ENCODE measurements around the gene PDSS2. TPM values are rescaled to one million over a fixed set of nuclear protein-coding genes. Genes with fewer than 3 reads are reported as not detected.

Gene PDSS2
- total RNA-seq, 2 experiments from 2014 or later, result 12.8 to 15.4 TPM

DNA sequence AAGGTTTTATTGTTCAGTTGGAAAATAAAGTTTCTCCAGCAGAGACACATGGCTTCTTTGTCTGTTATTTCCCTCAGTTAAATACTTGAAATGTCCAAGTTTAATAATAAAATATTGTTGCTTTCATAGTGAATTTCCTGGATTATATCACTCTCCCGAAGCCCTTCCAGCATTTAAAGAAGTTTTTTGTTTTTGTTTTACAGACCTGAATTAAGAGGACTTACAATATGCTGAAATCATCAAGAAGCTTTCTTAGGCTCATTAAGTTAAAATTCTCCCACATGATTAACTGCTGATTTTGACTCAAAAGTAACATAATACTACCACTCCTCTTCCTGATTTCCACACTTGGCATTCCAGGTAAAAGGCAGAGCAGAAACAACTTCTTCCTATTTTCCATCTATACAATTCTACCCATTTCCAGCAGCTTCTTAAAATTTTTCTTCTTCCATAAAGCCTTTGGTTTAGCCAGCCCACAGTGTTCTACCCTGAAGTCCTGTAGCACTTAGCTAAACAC lies 35.8 kb downstream of the PDSS2 start:
- no peak overlapping the region for H3K4me3 Mint-ChIP-seq
- ATAC-seq (ENCODE audit: low read depth) (no peak), DNase-seq (no peak)
- peaks cover 18% of the 10 kb centered on the region for H3K36me3 Mint-ChIP-seq
- H3K27me3 Mint-ChIP-seq, result no peaks in the 10 kb centered on the region
- H3K4me1 Mint-ChIP-seq, result no peaks in the 10 kb centered on the region
- no peak overlapping the region for H3K27ac Mint-ChIP-seq
- H3K9me3 Mint-ChIP-seq, result peaks cover 12% of the 10 kb centered on the region
- POLR2A ChIA-PET, result no interaction called here

DNA sequence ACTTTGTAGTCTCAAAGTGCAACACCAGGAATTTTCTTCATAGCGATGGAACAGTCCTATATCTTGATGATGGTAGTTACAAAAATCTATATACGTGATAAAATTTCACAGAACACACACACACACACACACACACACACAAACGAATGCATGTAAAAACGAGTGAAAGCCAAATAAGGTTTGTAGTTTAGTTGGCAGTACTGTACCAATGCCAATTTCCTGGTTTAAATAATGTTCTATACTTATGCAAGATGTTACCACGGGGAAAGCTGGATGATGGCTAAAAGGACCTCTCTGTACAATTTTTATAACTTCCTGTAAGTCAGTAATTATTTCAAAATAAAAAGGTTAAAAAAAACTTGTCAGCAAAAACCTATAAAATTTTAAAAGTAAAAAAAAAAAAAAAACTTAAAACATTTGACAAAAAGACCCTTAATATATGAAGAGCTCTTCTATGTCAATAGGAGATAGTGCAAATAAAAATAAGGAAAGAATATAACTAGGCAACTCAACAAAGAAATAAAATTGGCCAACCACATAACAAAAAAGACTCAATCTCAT lies 37.6 kb downstream of the PDSS2 start:
- H3K4me1 Mint-ChIP-seq, result peaks cover 2% of the 10 kb centered on the region
- ATAC-seq (ENCODE audit: low read depth), result no peak
- H3K9me3 Mint-ChIP-seq, result peaks cover 7% of the 10 kb centered on the region
- POLR2A ChIA-PET, result interaction anchor here (0.6 kb wide), 1 partner anchor 1122 kb away, joined by 3 read pairs; no protein-coding TSS in a partner anchor
- H3K27ac Mint-ChIP-seq, result no peak overlapping the region
- no peak overlapping the region for H3K4me3 Mint-ChIP-seq
- H3K36me3 Mint-ChIP-seq, result peaks cover 15% of the 10 kb centered on the region
- no peak for DNase-seq
- H3K27me3 Mint-ChIP-seq, result no peaks in the 10 kb centered on the region

DNA sequence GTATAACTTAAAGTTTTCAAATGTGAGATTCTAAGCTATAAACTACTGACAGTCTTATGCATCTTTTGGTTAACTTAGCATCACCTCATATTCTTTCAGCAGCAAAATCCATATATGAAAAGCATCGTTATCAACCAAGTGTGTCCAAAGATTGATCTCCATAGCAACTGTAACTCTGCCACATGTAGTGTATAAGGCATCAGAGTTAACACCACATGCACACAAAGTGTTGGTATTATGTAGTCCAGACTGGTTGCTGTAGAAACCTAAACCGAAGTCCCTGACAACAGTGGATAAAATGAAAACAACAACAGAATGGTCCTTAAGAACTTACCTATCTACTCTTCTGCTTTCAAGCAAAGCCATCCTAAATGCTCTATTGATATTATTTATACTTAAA lies 39.6 kb downstream of the PDSS2 start:
- no peak overlapping the region for H3K27ac Mint-ChIP-seq
- H3K9me3 Mint-ChIP-seq, result no peaks in the 10 kb centered on the region
- no peak for ATAC-seq (ENCODE audit: low read depth)
- H3K4me3 Mint-ChIP-seq, result no peak overlapping the region
- H3K27me3 Mint-ChIP-seq, result no peaks in the 10 kb centered on the region
- peaks cover 6% of the 10 kb centered on the region for H3K36me3 Mint-ChIP-seq
- POLR2A ChIA-PET, result no interaction called here
- H3K4me1 Mint-ChIP-seq, result peaks cover 2% of the 10 kb centered on the region
- no peak for DNase-seq

DNA sequence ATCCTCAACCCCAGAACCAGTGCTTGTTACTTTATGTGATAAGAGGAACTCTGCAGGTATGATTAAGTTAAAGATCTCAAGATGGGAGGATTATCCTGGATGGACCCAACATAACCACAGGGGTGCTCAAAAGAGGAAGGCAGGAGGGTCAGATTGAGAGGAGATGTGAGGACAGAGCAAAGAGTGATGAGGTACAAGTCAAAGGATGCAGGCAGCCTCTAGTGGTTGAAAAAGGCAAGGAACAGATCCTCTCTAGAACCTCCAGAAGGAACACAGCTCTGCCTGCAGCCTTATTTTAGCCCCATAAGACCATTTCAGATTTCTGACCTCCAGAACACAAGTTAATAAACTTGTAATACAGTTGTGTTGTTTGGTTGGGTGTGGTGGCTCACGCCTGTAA lies 41.2 kb downstream of the PDSS2 start:
- POLR2A ChIA-PET, result no interaction called here
- DNase-seq (no peak), ATAC-seq (ENCODE audit: low read depth) (no peak)
- H3K27ac Mint-ChIP-seq, result no peak overlapping the region
- peaks cover 9% of the 10 kb centered on the region for H3K36me3 Mint-ChIP-seq
- H3K4me1 Mint-ChIP-seq, result peaks cover 2% of the 10 kb centered on the region
- H3K9me3 Mint-ChIP-seq, result peaks cover 2% of the 10 kb centered on the region
- no peaks in the 10 kb centered on the region for H3K27me3 Mint-ChIP-seq
- H3K4me3 Mint-ChIP-seq, result no peak overlapping the region

DNA sequence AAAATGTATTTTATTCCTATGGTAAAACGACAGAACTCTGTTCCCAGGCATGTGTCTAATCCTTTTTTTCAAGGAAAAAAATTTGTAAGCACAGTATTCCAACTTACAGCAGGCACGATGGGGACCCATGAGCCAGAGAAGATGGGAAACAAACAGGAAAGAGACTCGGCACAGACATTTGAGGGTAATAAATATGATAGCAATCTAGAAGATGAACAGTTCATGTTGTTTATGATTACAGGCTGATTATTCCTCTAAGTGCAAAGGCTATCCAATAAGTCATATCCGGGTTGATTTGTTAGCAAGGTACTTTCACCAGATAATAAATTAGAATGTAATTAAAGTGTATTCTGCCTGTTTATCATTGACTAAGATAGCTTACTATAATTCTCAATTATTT lies 43.2 kb downstream of the PDSS2 start:
- Mint-ChIP-seq H3K27me3 (no peaks in the 10 kb centered on the region), H3K4me1 (peaks cover 2% of the 10 kb centered on the region), H3K4me3 (no peak overlapping the region), H3K27ac (no peak overlapping the region), H3K9me3 (peaks cover 2% of the 10 kb centered on the region), H3K36me3 (peaks cover 14% of the 10 kb centered on the region)
- ATAC-seq (ENCODE audit: low read depth) (no peak), DNase-seq (no peak)
- POLR2A ChIA-PET, result no interaction called here

DNA sequence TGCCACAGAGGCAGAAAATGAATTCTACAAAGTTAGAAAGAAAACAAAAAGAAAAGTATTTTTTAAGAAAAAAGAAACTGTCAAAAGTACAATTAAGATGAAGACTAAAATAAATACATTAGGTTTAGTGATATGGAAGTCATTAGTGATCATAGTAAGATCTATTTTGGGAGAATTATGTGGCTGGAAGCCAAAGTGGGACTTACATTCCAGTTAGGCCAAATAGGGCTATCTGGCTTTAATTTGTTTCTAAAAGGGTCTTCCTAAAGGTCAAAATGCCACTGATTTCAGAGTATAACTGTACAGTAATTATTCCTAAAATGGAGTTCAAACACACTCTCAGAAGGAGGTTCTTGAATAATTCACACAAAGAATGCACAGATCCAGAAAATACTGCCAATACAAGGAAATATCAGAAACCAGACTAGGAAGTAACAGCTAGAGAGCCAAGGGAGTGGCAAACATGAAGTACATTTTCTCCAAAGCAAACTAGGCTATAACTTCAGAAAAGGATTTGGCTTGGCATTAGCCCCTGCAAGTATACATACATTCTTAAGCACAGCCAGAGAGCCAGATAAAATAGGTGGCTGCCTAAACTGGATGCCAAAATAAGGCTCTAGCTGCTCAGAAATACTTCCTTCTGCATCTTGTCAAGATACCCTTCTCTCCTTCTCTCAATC lies 45.3 kb downstream of the PDSS2 start:
- H3K4me3 Mint-ChIP-seq, result no peak overlapping the region
- POLR2A ChIA-PET, result no interaction called here

DNA sequence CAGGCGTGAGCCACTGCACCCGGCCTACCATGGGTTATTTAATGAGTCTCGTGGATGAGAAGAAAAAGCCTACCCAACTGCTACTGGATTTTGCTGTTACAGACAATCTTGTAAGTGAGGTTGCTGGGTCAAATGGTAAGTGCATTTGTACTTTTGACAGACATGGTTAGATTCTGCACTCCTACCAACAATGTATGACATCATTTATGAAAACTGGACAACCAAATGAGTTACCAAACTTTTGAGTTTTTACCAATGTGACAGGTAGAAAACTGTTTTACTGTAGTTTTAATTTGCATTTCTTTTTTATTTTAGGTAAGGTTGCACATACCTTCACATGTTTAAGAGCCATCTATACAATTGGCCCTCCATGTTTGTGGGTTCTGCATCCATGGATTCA lies 48.2 kb downstream of the PDSS2 start:
- Mint-ChIP-seq H3K36me3 (peaks cover 13% of the 10 kb centered on the region), H3K9me3 (peaks cover 3% of the 10 kb centered on the region), H3K27ac (no peak overlapping the region), H3K4me1 (peaks cover 3% of the 10 kb centered on the region), H3K4me3 (no peak overlapping the region), H3K27me3 (no peaks in the 10 kb centered on the region)
- ATAC-seq (ENCODE audit: low read depth) (no peak), DNase-seq (no peak)
- POLR2A ChIA-PET, result no interaction called here

More for the DNA sequence above, 45.3 kb downstream of the PDSS2 start:
- DNase-seq, result no peak
- Mint-ChIP-seq H3K4me1 (peaks cover 2% of the 10 kb centered on the region), H3K9me3 (peaks cover 2% of the 10 kb centered on the region), H3K27me3 (no peaks in the 10 kb centered on the region), H3K27ac (no peak overlapping the region), H3K36me3 (peaks cover 12% of the 10 kb centered on the region)
- no peak for ATAC-seq (ENCODE audit: low read depth)

DNA sequence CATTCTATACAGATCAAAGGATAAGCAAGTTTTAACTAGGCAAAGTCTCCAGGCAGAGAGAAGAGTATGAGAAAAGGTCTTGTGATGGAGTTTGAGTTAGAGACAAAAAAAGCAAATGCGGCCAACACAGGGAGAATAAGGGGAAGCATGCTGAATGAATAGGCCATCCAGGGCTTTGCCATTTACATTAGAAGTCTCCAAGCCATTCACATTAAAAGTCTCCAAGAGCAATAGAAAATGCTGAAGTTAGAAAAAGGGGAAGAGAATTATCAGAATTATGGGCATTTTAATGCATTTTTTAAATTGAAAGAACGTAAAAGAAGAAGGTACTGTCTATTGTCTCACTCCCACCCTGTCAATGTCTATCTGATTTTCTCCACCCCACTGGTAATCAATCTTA lies 49.4 kb downstream of the PDSS2 start:
- DNase-seq (no peak), ATAC-seq (ENCODE audit: low read depth) (no peak)
- peaks cover 3% of the 10 kb centered on the region for H3K4me1 Mint-ChIP-seq
- H3K4me3 Mint-ChIP-seq, result no peak overlapping the region
- POLR2A ChIA-PET, result no interaction called here
- H3K36me3 Mint-ChIP-seq, result peaks cover 17% of the 10 kb centered on the region
- H3K27me3 Mint-ChIP-seq, result no peaks in the 10 kb centered on the region
- H3K9me3 Mint-ChIP-seq, result peaks cover 6% of the 10 kb centered on the region
- H3K27ac Mint-ChIP-seq, result no peak overlapping the region

DNA sequence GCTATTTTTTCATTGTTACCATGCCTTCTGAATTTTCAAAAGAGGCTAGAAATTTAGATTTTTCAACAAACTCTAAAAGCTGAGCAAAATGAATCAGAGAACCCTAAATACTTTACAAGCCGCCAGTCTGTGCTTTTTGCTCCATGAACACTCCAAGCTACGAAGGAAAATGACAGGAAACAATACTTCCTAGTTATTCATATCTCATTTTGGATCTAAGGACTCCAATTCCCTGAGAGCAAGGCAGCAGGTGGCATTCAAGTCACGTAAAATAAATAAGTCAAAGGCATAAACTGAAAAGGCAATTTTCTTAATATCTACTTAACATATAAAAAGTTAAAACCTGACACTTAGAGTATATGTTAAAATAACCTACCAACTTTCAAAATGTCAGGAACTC lies 50.6 kb downstream of the PDSS2 start:
- ATAC-seq (ENCODE audit: low read depth), result no peak
- H3K36me3 Mint-ChIP-seq, result peaks cover 26% of the 10 kb centered on the region
- H3K27ac Mint-ChIP-seq, result no peak overlapping the region
- H3K4me3 Mint-ChIP-seq, result no peak overlapping the region
- DNase-seq, result no peak
- no peaks in the 10 kb centered on the region for H3K27me3 Mint-ChIP-seq
- POLR2A ChIA-PET, result no interaction called here
- peaks cover 3% of the 10 kb centered on the region for H3K4me1 Mint-ChIP-seq
- peaks cover 13% of the 10 kb centered on the region for H3K9me3 Mint-ChIP-seq

DNA sequence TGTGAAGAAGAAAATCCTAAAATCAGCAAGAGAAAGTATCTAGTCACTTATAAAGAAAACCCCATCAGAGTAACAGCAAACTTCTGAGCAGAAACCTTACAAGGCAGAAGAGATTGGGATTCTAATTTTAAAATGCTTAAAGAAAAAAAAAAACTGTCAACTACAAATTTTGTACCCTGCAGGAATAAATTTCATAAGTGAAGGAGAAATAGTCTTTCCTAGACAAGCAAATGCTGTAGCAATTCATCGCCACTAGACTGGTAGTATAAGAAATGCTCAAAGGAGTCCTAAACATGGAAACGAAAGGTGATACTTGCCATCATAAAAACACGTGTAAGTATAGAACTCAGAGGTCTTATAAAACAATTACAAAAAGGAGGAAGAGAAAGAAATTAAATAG lies 54.4 kb downstream of the PDSS2 start:
- Mint-ChIP-seq H3K4me3 (no peak overlapping the region), H3K9me3 (peaks cover 20% of the 10 kb centered on the region), H3K27me3 (no peaks in the 10 kb centered on the region), H3K27ac (no peak overlapping the region), H3K36me3 (peaks cover 41% of the 10 kb centered on the region), H3K4me1 (peaks cover 3% of the 10 kb centered on the region)
- POLR2A ChIA-PET, result no interaction called here
- DNase-seq (no peak), ATAC-seq (ENCODE audit: low read depth) (no peak)

DNA sequence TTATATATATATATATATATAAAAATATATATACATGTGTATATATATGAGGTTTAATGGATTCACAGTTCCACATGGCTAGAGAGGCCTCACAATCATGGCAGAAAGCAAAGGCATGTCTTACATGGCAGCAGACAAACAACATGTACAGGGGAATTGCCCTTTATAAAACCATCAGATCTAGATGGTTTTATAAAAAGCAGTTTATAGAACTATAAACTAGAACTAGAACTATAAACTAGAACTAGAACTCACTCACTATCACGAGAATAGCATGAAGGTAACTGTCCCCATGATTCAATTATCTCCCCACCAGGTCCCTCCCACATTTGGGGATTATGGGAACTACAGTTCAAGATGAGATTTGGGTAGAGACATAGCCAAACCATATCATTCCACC lies 56.8 kb downstream of the PDSS2 start:
- H3K4me3 Mint-ChIP-seq, result no peak overlapping the region
- peaks cover 49% of the 10 kb centered on the region for H3K36me3 Mint-ChIP-seq

DNA sequence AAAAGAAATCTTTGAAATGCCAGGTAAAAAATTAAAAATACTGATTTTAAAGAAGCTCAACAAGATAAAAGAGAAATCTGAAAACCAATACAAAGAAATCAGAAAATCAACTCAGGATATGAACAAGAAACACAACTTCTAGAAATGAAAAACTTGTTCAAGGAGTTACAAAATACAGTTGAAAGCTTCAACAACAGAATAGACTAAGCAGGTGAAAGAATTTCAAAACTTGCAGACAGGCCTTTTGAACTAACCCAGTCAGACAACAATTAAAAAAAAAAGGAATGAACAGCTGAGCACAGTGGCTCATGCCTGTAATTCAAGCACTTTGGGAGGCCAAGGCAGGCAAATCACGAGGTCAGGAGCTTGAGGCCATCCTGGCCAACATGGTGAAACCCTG lies 57.8 kb downstream of the PDSS2 start:
- H3K27ac Mint-ChIP-seq, result no peak overlapping the region
- H3K9me3 Mint-ChIP-seq, result peaks cover 23% of the 10 kb centered on the region
- H3K27me3 Mint-ChIP-seq, result no peaks in the 10 kb centered on the region
- no peak for ATAC-seq (ENCODE audit: low read depth)
- POLR2A ChIA-PET, result no interaction called here
- peaks cover 47% of the 10 kb centered on the region for H3K36me3 Mint-ChIP-seq
- no peak overlapping the region for H3K4me3 Mint-ChIP-seq
- no peaks in the 10 kb centered on the region for H3K4me1 Mint-ChIP-seq
- no peak for DNase-seq

More for the DNA sequence above, 56.8 kb downstream of the PDSS2 start:
- Mint-ChIP-seq H3K27me3 (no peaks in the 10 kb centered on the region), H3K27ac (no peak overlapping the region), H3K9me3 (peaks cover 25% of the 10 kb centered on the region), H3K4me1 (peaks cover 3% of the 10 kb centered on the region)
- POLR2A ChIA-PET, result no interaction called here
- ATAC-seq (ENCODE audit: low read depth), result no peak
- no peak for DNase-seq

DNA sequence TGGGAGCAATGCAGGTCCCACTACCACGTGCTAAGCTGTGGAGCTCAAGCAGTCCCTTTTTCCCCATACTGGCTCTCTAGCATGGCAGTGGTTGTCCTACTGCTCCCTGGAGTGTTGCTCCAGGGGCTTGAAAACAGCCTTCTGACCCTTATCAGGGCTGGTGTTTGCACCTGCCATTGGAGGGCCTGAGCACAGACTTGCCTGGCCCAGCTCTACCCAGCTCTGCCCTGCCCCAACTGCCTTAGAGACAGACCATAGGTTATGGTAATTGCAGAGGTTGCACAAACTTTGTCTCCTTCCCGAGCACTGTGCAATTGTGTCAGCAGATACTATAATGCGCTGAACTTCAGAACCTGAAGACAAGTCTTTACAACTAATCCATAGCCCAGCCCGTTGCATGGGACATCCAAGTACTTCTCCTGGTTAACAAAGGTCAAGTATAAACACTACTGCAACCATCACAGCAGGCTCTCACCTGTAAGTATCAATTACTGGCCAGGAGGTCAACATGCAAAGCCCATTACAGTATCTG lies 58.7 kb downstream of the PDSS2 start:
- DNase-seq, result no peak
- peaks cover 52% of the 10 kb centered on the region for H3K36me3 Mint-ChIP-seq
- peaks cover 27% of the 10 kb centered on the region for H3K9me3 Mint-ChIP-seq
- no peaks in the 10 kb centered on the region for H3K27me3 Mint-ChIP-seq
- POLR2A ChIA-PET, result no interaction called here
- no peak overlapping the region for H3K27ac Mint-ChIP-seq
- H3K4me1 Mint-ChIP-seq, result no peaks in the 10 kb centered on the region
- H3K4me3 Mint-ChIP-seq, result no peak overlapping the region
- no peak for ATAC-seq (ENCODE audit: low read depth)

DNA sequence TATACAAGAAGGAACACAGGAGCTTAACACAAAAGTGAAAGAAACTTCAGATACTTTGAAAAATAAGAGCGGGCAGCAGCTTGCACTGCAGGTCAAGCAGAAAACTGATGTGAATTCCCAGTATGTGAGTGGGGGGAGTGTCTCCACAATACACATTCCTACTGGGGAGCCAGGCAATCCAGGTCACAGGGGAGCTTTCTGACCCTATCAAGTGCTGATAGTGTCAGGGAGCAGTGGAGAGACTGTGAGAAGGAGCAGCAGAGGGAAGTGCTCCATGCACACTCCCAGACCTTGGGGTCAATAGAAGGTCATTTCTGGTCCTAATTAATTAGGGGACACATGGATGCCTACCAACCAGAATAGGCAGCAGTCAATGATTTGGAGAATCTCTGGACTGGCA lies 59.4 kb downstream of the PDSS2 start:
- Mint-ChIP-seq H3K4me3 (no peak overlapping the region), H3K36me3 (peaks cover 48% of the 10 kb centered on the region), H3K27me3 (no peaks in the 10 kb centered on the region), H3K9me3 (peaks cover 24% of the 10 kb centered on the region), H3K4me1 (no peaks in the 10 kb centered on the region), H3K27ac (no peak overlapping the region)
- POLR2A ChIA-PET, result no interaction called here
- ATAC-seq (ENCODE audit: low read depth) (no peak), DNase-seq (no peak)
